ENCODE data around the gene RNU5D-1. TPM values are rescaled to one million over a fixed set of nuclear protein-coding genes. Genes with fewer than 3 reads are reported as not detected.

RNU5D-1 gene
- total and polyA plus RNA-seq, 10 of the 15 experiments (the other 5 are each of a cell fraction or from before 2014, with no cell fraction given), result not detected

DNA sequence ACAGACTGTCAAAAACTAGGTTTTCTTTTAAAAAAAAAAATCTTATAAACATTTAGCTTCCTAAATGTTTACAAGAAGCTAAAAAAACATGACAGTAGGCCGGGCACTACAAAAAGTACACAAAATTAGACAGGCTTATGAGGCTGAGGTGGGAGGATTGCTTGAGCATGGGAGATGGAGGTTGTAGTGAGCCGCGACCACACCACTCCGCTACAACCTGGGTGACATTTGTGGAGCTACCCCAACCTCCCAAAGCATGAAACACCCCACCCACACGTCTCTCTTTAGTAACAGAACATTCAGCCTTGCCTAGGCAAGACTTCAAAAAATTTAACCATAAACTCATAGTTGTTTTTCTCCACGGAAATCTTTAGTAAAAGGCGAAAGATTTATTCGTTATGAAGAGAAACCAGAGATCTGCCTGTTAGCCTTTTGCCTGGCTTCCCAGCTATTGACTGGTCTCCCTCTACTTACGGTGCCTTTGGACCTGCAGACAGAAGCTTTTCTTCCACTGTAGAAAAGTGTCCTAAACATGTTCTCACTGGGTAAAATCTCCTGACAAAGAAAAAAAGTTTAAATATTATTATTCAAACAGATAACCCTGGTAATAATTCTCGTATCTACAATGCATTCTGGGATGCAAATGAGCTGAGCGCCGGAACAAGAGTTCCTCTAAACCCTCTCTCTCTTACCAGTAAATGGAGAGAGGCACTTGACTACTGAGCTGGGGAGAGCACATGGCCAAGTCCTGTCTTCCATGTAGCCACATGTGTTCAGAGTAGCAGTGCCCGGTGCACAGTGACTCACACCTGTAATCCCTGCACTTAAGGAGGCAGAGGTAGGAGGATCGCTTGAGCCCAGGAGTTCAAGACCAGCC is 9.2 kb downstream of the RNU5D-1 start (continued):
- TF ChIP-seq, protein P1, sequence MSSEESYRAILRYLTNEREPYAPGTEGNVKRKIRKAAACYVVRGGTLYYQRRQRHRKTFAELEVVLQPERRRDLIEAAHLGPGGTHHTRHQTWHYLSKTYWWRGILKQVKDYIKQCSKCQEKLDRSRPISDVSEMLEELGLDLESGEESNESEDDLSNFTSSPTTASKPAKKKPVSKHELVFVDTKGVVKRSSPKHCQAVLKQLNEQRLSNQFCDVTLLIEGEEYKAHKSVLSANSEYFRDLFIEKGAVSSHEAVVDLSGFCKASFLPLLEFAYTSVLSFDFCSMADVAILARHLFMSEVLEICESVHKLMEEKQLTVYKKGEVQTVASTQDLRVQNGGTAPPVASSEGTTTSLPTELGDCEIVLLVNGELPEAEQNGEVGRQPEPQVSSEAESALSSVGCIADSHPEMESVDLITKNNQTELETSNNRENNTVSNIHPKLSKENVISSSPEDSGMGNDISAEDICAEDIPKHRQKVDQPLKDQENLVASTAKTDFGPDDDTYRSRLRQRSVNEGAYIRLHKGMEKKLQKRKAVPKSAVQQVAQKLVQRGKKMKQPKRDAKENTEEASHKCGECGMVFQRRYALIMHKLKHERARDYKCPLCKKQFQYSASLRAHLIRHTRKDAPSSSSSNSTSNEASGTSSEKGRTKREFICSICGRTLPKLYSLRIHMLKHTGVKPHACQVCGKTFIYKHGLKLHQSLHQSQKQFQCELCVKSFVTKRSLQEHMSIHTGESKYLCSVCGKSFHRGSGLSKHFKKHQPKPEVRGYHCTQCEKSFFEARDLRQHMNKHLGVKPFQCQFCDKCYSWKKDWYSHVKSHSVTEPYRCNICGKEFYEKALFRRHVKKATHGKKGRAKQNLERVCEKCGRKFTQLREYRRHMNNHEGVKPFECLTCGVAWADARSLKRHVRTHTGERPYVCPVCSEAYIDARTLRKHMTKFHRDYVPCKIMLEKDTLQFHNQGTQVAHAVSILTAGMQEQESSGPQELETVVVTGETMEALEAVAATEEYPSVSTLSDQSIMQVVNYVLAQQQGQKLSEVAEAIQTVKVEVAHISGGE (CRISPR knock-in tag; IDR thresholded peaks at IDR 0.05), result peak; percentile 84
- no peak for TF ChIP-seq SUPT20H (IDR thresholded peaks at IDR 0.05; ENCODE audit: borderline replicate concordance, control insufficient read depth, low read depth, low read length)
- peak in 1 of 2 experiments; percentile 89 for TF ChIP-seq IKZF2 (IDR thresholded peaks at IDR 0.05)
- TF ChIP-seq, protein P2, sequence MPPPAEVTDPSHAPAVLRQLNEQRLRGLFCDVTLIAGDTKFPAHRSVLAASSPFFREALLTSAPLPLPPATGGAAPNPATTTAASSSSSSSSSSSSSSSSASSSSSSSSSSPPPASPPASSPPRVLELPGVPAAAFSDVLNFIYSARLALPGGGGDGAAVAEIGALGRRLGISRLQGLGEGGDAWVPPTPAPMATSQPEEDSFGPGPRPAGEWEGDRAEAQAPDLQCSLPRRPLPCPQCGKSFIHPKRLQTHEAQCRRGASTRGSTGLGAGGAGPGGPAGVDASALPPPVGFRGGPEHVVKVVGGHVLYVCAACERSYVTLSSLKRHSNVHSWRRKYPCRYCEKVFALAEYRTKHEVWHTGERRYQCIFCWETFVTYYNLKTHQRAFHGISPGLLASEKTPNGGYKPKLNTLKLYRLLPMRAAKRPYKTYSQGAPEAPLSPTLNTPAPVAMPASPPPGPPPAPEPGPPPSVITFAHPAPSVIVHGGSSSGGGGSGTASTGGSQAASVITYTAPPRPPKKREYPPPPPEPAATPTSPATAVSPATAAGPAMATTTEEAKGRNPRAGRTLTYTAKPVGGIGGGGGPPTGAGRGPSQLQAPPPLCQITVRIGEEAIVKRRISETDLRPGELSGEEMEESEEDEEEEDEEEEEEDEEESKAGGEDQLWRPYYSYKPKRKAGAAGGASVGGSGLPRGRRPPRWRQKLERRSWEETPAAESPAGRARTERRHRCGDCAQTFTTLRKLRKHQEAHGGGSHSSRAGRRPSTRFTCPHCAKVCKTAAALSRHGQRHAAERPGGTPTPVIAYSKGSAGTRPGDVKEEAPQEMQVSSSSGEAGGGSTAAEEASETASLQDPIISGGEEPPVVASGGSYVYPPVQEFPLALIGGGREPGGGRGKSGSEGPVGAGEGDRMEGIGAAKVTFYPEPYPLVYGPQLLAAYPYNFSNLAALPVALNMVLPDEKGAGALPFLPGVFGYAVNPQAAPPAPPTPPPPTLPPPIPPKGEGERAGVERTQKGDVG (CRISPR knock-in tag; IDR thresholded peaks at IDR 0.05), result peak; percentile 99
- TF ChIP-seq RCOR1 (conservative IDR thresholded peaks at IDR 0.05; ENCODE audit: low read depth, low read length), result 0 out of 2 replicates have a peak, but pooled peaks have one; percentile 92
- TF ChIP-seq NBN (IDR thresholded peaks at IDR 0.05), result peak; percentile 100
- TF ChIP-seq IKZF1 (conservative IDR thresholded peaks at IDR 0.05), result peak; percentile 86
- peak; percentile 63 for TF ChIP-seq STAT1 (conservative IDR thresholded peaks at IDR 0.05)
